ENCODE measurements around the gene BEND3.

BEND3 gene

DNA sequence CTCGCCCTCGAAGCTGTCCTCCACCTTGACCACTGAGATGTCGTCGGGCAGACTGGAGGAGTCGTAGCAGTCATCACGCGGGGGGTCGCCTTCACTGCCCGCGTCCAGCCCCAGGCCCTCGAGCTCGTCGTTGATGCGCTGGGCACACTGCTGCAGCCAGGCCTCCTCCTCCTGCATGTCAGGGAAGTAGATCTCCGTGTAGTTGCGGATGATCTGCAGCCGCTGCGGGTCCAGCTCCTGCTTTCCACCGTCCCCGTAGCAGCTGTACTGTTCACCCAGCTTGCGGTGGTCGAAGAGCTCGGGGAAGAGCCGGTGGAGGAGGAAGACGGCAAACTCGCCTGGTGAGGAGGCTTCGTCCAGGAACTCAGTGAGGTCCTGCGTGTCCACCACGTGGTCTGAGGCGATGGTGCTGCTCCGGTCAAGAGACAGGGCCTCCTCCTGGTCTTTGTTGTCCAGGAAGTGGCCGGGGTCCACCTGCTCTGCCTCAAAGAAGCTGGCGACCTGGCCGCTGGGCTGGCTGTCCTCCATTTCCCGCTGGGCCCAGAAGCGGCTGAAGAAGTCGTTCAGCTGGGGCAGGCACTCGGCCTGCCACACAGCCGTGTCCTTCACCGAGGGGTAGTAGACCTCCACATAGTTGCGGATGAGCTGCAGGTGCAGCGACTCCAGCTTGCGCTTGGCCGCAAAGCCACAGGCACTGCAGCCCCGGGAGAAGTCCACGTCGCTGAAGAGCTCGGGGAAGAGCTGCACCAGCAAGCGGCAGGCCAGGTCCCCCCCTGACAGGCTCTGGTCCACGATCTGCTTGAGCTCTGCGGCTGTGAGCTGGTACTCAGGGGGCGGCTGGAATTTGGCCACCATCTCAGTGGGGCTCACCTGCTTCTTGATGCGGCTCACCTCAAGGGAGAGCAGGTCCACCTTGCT is 45.4 kb downstream of the BEND3 start:
- Histone ChIP-seq H3K36me3 (ENCODE audit: insufficient read depth) (no peaks in the 10 kb centered on the region), H4K20me1 (ENCODE audit: insufficient read depth) (no peaks in the 10 kb centered on the region), H3K27me3 (ENCODE audit: insufficient read depth, low read depth) (no peaks in the 10 kb centered on the region), H3K4me3 (IDR thresholded peaks at IDR 0.05; ENCODE audit: insufficient read depth, low read depth, low read length) (no peak overlapping the region), H3K4me2 (no peak overlapping the region), H2AFZ (ENCODE audit: low read depth) (no peak overlapping the region), H3K79me2 (ENCODE audit: insufficient read depth, low read depth) (no peaks in the 10 kb centered on the region), H3K4me1 (ENCODE audit: low read depth, poor library complexity, severe bottlenecking) (peaks cover 16% of the 10 kb centered on the region), H3K9ac (no peak overlapping the region), H3K27ac (no peak overlapping the region)
- TF ChIP-seq, protein P1, sequence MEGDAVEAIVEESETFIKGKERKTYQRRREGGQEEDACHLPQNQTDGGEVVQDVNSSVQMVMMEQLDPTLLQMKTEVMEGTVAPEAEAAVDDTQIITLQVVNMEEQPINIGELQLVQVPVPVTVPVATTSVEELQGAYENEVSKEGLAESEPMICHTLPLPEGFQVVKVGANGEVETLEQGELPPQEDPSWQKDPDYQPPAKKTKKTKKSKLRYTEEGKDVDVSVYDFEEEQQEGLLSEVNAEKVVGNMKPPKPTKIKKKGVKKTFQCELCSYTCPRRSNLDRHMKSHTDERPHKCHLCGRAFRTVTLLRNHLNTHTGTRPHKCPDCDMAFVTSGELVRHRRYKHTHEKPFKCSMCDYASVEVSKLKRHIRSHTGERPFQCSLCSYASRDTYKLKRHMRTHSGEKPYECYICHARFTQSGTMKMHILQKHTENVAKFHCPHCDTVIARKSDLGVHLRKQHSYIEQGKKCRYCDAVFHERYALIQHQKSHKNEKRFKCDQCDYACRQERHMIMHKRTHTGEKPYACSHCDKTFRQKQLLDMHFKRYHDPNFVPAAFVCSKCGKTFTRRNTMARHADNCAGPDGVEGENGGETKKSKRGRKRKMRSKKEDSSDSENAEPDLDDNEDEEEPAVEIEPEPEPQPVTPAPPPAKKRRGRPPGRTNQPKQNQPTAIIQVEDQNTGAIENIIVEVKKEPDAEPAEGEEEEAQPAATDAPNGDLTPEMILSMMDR (conservative IDR thresholded peaks at IDR 0.05; ENCODE audit: low read depth, low read length) = no peak

DNA sequence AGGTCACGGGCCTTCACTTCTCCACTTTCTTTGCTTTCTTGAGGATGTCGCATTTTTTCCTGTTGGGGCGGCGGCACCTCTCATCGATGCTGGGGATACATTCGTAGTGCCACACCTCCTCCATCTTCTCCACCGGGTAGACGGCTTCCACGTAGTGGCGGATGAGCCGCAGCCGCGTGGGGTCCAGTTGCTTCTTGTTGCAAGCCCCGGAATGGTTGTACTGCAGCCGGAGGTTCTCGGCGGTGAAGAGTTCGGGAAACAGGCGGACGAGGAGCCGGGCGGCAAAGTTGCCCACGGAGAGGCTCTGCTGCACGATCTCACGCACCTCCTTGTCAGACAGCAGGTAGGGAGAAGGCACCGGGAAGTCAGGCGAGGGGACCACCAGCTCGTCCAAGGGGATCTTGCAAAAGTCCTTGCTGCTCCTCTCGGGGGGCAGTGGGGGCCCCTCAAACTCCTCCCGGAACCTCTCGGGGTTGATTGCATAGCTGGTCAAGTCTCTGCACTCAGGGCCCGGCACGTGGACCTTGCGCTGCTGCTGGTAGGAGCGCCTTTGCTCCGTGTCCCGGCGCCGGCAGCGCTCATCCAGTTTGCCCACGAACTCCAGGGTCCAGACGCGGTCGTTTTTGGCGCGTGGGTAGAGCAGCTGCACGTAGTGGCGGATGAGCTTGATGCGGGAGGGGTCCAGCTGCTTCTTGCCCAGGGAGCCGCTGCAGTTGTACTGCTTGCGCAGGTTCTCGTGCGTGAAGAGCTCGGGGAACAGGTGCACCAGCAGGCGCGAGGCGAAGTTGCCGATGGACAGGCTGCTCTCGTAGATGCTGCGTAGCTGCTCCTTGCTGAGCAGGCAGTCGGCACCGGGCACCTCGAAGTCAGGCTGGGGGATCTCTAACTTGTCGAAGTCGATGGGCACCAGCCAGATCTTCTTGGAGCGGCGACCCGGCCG is 46.4 kb downstream of the BEND3 start:
- Histone ChIP-seq H3K4me3 (IDR thresholded peaks at IDR 0.05; ENCODE audit: insufficient read depth, low read depth, low read length) (no peak overlapping the region), H3K4me2 (no peak overlapping the region), H3K9ac (no peak overlapping the region), H4K20me1 (ENCODE audit: insufficient read depth) (no peaks in the 10 kb centered on the region), H3K27me3 (ENCODE audit: insufficient read depth, low read depth) (no peaks in the 10 kb centered on the region), H2AFZ (ENCODE audit: low read depth) (no peak overlapping the region), H3K36me3 (ENCODE audit: insufficient read depth) (no peaks in the 10 kb centered on the region), H3K4me1 (ENCODE audit: low read depth, poor library complexity, severe bottlenecking) (peaks cover 25% of the 10 kb centered on the region), H3K27ac (no peak overlapping the region), H3K79me2 (ENCODE audit: insufficient read depth, low read depth) (no peaks in the 10 kb centered on the region)
- TF ChIP-seq, protein P1 (conservative IDR thresholded peaks at IDR 0.05; ENCODE audit: low read depth, low read length) = no peak

DNA sequence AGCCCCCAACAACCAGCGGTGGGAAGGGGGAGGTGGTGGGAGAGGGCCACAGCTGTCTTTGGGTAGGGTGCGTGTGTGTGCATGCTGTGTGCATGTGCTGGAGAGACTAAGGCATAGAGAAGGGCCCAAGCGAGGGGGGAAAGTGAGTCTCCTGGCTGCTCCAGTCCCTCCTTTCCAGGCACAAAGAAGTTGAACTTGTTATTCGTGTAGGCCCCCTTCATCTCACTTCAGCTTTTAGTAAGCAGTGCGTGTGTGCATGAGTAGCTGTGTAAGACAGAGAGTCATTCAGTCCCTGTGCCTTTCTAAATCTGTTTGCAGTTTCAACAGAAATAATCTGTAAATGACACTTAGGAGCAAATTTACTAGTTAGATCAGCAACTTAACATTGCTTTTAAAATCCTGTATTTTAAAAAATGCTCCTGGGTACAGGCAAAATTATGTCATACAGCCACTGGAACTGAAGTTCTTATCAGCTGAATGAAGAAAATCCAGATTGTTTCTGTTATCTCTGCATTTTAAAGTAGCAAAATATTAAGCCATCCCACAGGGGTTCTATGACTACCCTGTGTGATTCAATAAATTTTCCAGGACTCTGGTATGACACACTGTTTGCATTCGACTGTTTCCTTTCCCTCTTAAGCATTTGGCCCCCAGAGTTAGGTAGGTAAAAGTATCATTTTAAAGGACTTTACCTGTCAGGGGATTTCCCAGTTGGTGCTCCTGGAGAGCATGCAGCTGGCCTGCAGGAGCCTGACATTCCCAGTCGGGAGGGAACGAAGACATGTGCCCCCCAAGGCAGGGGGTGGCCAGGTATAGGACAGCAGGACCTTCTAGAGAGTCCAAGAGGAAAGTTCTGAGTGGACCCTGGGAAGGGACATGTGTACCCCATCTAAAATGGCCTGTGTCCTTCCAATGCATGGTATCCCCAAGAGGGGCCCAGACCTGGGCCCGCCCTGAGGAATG is 48.3 kb downstream of the BEND3 start:
- H2AFZ ChIP-seq (ENCODE audit: low read depth) = no peak overlapping the region
- H3K36me3 ChIP-seq (ENCODE audit: insufficient read depth) = no peaks in the 10 kb centered on the region
- H3K9ac ChIP-seq = no peak overlapping the region
- TF ChIP-seq, protein P1 (conservative IDR thresholded peaks at IDR 0.05; ENCODE audit: low read depth, low read length) = no peak
- no peak overlapping the region for H3K27ac ChIP-seq
- H3K27me3 ChIP-seq (ENCODE audit: insufficient read depth, low read depth) = no peaks in the 10 kb centered on the region
- no peaks in the 10 kb centered on the region for H3K79me2 ChIP-seq (ENCODE audit: insufficient read depth, low read depth)
- H3K4me2 ChIP-seq = no peak overlapping the region
- peaks cover 45% of the 10 kb centered on the region for H3K4me1 ChIP-seq (ENCODE audit: low read depth, poor library complexity, severe bottlenecking)
- H3K4me3 ChIP-seq (IDR thresholded peaks at IDR 0.05; ENCODE audit: insufficient read depth, low read depth, low read length) = no peak overlapping the region
- H4K20me1 ChIP-seq (ENCODE audit: insufficient read depth) = no peaks in the 10 kb centered on the region
